IMR-90 (cell line): ENCODE measurements around the gene MRPS15.

ENCODE experiments used
- CEBPB ChIP-seq: IDR thresholded peaks from 2 replicates; pipeline ENCODE4 v1.6.1; 2012; ENCODE audit warnings: low read depth, low read length, improper control_type of control experiment
- CTCF ChIP-seq: conservative IDR thresholded peaks from 2 replicates; pipeline ENCODE4 v1.5.1; 2012; ENCODE audit warnings: mild to moderate bottlenecking, low read depth, low read length, improper control_type of control experiment
- ELK1 ChIP-seq: fragments of 150-350 bp; IDR thresholded peaks from 2 replicates; pipeline ENCODE4 v1.6.1; 2016; ENCODE audit warnings: low read depth, mild to moderate bottlenecking, low read length, moderate library complexity, borderline replicate concordance
- MAZ ChIP-seq: IDR thresholded peaks from 2 replicates; pipeline ENCODE4 v1.6.1; 2012; ENCODE audit warnings: low read depth, mild to moderate bottlenecking, low read length, improper control_type of control experiment, moderate library complexity, borderline replicate concordance
- MXI1 ChIP-seq: IDR thresholded peaks from 2 replicates; pipeline ENCODE4 v1.6.1; 2012; ENCODE audit warnings: low read depth, mild to moderate bottlenecking, low read length, moderate library complexity, borderline replicate concordance
- NFE2L2 ChIP-seq: fragments of 150-350 bp; IDR thresholded peaks from 2 replicates; pipeline ENCODE4 v1.6.1; 2016; ENCODE audit warnings: low read depth, mild to moderate bottlenecking, low read length
- POLR2A ChIP-seq: IDR thresholded peaks from 2 replicates; pipeline ENCODE4 v1.6.1; 2012; ENCODE audit warnings: mild to moderate bottlenecking, low read depth, low read length
- RAD21 ChIP-seq: IDR thresholded peaks from 2 replicates; pipeline ENCODE4 v1.6.1; 2012; ENCODE audit warnings: low read length, improper control_type of control experiment

- TF ChIP-seq CTCF = no peak
- no peak for TF ChIP-seq MAZ
- no peak for TF ChIP-seq POLR2A
- no peak for TF ChIP-seq RAD21
- no peak for TF ChIP-seq MXI1
- TF ChIP-seq NFE2L2 = no peak
- TF ChIP-seq CEBPB = no peak
- no peak for TF ChIP-seq ELK1
These were observed 42.5 kb downstream of the MRPS15 start for GRCh38 chr1:36421649-36422048.
